ENCODE results near the gene TFCP2. TPM values are rescaled to one million over a fixed set of nuclear protein-coding genes. Genes with fewer than 3 reads are reported as not detected.
A peak's percentile ranks its signal among the peaks of the same experiment; 100 is the strongest.

Gene TFCP2
- total RNA-seq, 2 experiments from 2014 or later: 9.4 to 11.7 TPM

DNA sequence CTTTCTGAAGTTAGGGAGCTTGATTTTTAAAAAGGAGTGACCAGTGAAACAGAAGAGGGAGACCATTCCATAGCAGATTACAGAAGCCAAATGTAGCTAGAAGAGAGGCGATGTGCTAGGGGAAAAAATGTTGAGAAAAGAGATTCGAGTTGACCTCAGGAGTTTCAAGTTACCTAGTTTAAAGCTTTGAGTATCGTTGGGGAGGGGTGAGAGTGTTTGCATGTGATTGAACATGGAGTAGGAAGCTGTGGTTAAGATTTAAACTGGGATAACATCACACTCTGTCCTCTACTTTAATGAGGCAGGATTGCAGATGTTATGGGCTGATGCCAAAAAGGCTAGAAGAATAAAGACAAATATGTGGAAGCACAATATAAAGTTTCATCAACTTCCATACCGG is 121.1 kb downstream of the TFCP2 start:
- DNase-seq (no peak), ATAC-seq (ENCODE audit: poor library complexity) (no peak)
- no peak overlapping the region for H3K27ac Mint-ChIP-seq
- no peaks in the 10 kb centered on the region for H3K9me3 ChIP-seq (ENCODE audit: control insufficient read depth in 1 of 2, insufficient read depth in 1 of 2, low read length in 2 of 2)
- peaks cover 47% of the 10 kb centered on the region for H3K36me3 ChIP-seq (ENCODE audit: insufficient read depth, low read length)
- no peaks in the 10 kb centered on the region for H3K27me3 ChIP-seq (ENCODE audit: control insufficient read depth in 1 of 2, insufficient read depth in 2 of 2, low read length in 2 of 2)
- H3K9me3 Mint-ChIP-seq: no peaks in the 10 kb centered on the region
- ChIA-PET POLR2A (interaction anchor here (1.0 kb wide), 1 partner anchor 32 kb away, joined by 4 read pairs; the partner anchor contains the start of gene CSRNP2), CTCF (no interaction called here)
- H3K27me3 Mint-ChIP-seq: no peaks in the 10 kb centered on the region
- H3K36me3 Mint-ChIP-seq (ENCODE audit: low read depth): peaks cover 69% of the 10 kb centered on the region
- H3K4me3 Mint-ChIP-seq: no peak overlapping the region
- H3K4me3 ChIP-seq (ENCODE audit: low read length): no peak overlapping the region
- peaks cover 36% of the 10 kb centered on the region for H3K4me1 Mint-ChIP-seq (ENCODE audit: low read depth)
- peaks cover 25% of the 10 kb centered on the region for H3K4me1 ChIP-seq (ENCODE audit: insufficient read depth, low read length)
- TF ChIP-seq, protein P1, sequence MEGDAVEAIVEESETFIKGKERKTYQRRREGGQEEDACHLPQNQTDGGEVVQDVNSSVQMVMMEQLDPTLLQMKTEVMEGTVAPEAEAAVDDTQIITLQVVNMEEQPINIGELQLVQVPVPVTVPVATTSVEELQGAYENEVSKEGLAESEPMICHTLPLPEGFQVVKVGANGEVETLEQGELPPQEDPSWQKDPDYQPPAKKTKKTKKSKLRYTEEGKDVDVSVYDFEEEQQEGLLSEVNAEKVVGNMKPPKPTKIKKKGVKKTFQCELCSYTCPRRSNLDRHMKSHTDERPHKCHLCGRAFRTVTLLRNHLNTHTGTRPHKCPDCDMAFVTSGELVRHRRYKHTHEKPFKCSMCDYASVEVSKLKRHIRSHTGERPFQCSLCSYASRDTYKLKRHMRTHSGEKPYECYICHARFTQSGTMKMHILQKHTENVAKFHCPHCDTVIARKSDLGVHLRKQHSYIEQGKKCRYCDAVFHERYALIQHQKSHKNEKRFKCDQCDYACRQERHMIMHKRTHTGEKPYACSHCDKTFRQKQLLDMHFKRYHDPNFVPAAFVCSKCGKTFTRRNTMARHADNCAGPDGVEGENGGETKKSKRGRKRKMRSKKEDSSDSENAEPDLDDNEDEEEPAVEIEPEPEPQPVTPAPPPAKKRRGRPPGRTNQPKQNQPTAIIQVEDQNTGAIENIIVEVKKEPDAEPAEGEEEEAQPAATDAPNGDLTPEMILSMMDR (IDR thresholded peaks at IDR 0.05): no peak
- intact Hi-C loops (cut with DNase I, micrococcal nuclease): no loop called here
- no peak overlapping the region for H3K27ac ChIP-seq (ENCODE audit: low read depth in 1 of 2, low read length in 2 of 2)

DNA sequence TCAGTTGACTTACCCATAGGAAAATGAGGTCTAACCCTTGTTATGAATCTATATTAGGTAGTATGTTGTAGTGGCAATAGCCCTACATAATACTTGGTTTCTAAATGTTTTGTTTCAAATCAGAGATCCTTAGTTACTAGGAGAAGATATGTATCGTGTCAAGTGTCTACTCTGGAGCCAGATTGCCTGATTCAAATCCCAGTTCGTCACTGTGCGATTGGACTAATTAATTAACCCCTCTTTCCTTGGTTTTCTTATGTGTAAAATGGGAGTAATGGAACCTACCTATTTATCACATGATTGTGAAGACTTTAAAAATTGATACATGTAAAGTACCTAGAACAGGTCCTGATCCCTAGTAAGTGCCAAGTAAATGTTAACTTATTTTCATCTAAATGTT is 123.4 kb downstream of the TFCP2 start:
- peak overlapping the region; percentile 91 for H3K4me3 ChIP-seq (ENCODE audit: low read length)
- H3K4me1 ChIP-seq (ENCODE audit: insufficient read depth, low read length): peaks cover 25% of the 10 kb centered on the region
- Mint-ChIP-seq H3K9me3 (no peaks in the 10 kb centered on the region), H3K27me3 (no peaks in the 10 kb centered on the region), H3K27ac (peak overlapping the region; percentile 93), H3K4me3 (peak overlapping the region; percentile 93), H3K36me3 (ENCODE audit: low read depth) (peaks cover 47% of the 10 kb centered on the region), H3K4me1 (ENCODE audit: low read depth) (peaks cover 39% of the 10 kb centered on the region)
- TF ChIP-seq, protein P1 (IDR thresholded peaks at IDR 0.05): no peak
- peaks cover 27% of the 10 kb centered on the region for H3K36me3 ChIP-seq (ENCODE audit: insufficient read depth, low read length)
- ChIA-PET POLR2A (interaction anchor here (1.1 to 2.2 kb wide), 4 partner anchors 23 to 285 kb away, joined by 4 to 12 read pairs (median 7); partner anchors contain the start of genes ATF1, POU6F1 and SLC11A2), CTCF (interaction anchor here (1.7 kb wide), 1 partner anchor 189 kb away, joined by 4 read pairs; the partner anchor contains the start of gene DAZAP2)
- H3K9me3 ChIP-seq (ENCODE audit: control insufficient read depth in 1 of 2, insufficient read depth in 1 of 2, low read length in 2 of 2): no peaks in the 10 kb centered on the region
- no peak for DNase-seq
- intact Hi-C loops (cut with DNase I, micrococcal nuclease): loop anchor here (2.0 to 5.0 kb wide), 5 partner anchors 168 to 647 kb away; partner anchors contain the start of genes DAZAP2 (in 2 of the 2), LARP4 (in 1 of the 2) and POU6F1 (in 1 of the 2)
- no peaks in the 10 kb centered on the region for H3K27me3 ChIP-seq (ENCODE audit: control insufficient read depth in 1 of 2, insufficient read depth in 2 of 2, low read length in 2 of 2)
- H3K27ac ChIP-seq (ENCODE audit: low read depth in 1 of 2, low read length in 2 of 2): peak overlapping the region; percentile 22 to 94
- no peak for ATAC-seq (ENCODE audit: poor library complexity)

DNA sequence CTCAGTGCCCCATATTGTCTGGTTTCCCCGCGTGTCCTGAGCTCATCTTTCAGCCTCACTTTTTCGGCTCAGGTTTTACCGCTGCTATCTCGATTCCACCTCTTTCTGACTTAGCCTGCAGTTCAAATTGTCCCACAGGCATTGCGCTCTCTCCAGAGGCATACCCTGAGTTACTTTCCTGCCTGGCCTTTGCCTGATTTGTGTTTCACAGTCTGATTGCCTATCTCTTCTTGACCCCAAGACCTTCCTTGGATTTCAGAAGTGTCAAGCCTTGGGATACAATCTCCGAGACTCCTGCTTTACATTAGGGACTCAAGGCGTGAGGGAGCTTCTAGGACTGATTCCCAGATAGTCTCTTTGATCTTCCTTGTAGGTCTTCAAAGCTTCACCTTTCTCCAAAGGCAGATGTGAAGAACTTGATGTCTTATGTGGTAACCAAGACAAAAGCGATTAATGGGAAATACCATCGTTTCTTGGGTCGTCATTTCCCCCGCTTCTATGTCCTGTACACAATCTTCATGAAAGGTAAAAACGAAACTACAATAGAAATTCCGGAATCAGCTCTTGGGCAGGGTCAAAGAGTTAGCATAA is 124.2 kb downstream of the TFCP2 start:
- peak overlapping the region; percentile 93 for H3K4me3 Mint-ChIP-seq
- ChIA-PET CTCF (interaction anchor here (1.1 to 1.7 kb wide), 2 partner anchors 32 to 190 kb away, joined by 3 to 4 read pairs; partner anchors contain the start of gene DAZAP2), POLR2A (interaction anchor here (0.9 to 2.2 kb wide), 6 partner anchors 23 to 881 kb away, joined by 3 to 12 read pairs (median 7); partner anchors contain the start of genes ATF1, CERS5, CSRNP2 and POU6F1)
- no peaks in the 10 kb centered on the region for H3K27me3 Mint-ChIP-seq
- TF ChIP-seq, protein P1 (IDR thresholded peaks at IDR 0.05): no peak
- H3K36me3 Mint-ChIP-seq (ENCODE audit: low read depth): peaks cover 39% of the 10 kb centered on the region
- peak overlapping the region; percentile 83 to 94 for H3K27ac ChIP-seq (ENCODE audit: low read depth in 1 of 2, low read length in 2 of 2)
- ATAC-seq (ENCODE audit: poor library complexity) (no peak), DNase-seq (peak in 4 of 14 experiments; percentile 2 to 78 (median 58))
- H3K27me3 ChIP-seq (ENCODE audit: control insufficient read depth in 1 of 2, insufficient read depth in 2 of 2, low read length in 2 of 2): no peaks in the 10 kb centered on the region
- intact Hi-C loops (cut with DNase I, micrococcal nuclease): loop anchor here (1.0 to 5.0 kb wide), 7 partner anchors 35 to 646 kb away; partner anchors contain the start of genes DAZAP2 (in 2 of the 2), POU6F1 (in 2 of the 2), CSRNP2 (in 1 of the 2) and LARP4 (in 1 of the 2)
- peak overlapping the region; percentile 91 for H3K4me3 ChIP-seq (ENCODE audit: low read length)
- peaks cover 19% of the 10 kb centered on the region for H3K36me3 ChIP-seq (ENCODE audit: insufficient read depth, low read length)
- peaks cover 25% of the 10 kb centered on the region for H3K4me1 ChIP-seq (ENCODE audit: insufficient read depth, low read length)
- H3K9me3 ChIP-seq (ENCODE audit: control insufficient read depth in 1 of 2, insufficient read depth in 1 of 2, low read length in 2 of 2): no peaks in the 10 kb centered on the region
- no peaks in the 10 kb centered on the region for H3K9me3 Mint-ChIP-seq
- peaks cover 39% of the 10 kb centered on the region for H3K4me1 Mint-ChIP-seq (ENCODE audit: low read depth)
- peak overlapping the region; percentile 93 for H3K27ac Mint-ChIP-seq
